ENCODE measurements around the gene FPGS. TPM values are rescaled to one million over a fixed set of nuclear protein-coding genes. Genes with fewer than 3 reads are reported as not detected.

FPGS gene
- total RNA-seq, 1 experiment from 2014 or later = 70.6 TPM

GRCh38 chr9:127785023-127785932 lies 17.4 kb upstream of the FPGS start:
- peaks cover 43% of the 10 kb centered on the region for H3K79me2 ChIP-seq (ENCODE audit: insufficient read depth, low read length)
- ChIA-PET POLR2A (interaction anchor here (0.7 to 1.1 kb wide), 4 partner anchors 11 to 50 kb away, joined by 3 to 6 read pairs (median 3); partner anchors contain the start of gene TOR2A), RAD21 (ENCODE audit: low non-redundant PET in 1 of 2, low total read pairs in 2 of 2, uncharacterized antibody in 2 of 2, unreplicated experiment in 2 of 2) (interaction anchor here (0.5 to 1.2 kb wide), 5 partner anchors 50 to 139 kb away, joined by 3 to 6 read pairs (median 4); partner anchors contain the start of gene TOR2A (in 2 of the 2)), CTCF (interaction anchor here (0.6 to 1.6 kb wide), 10 partner anchors 9 to 135 kb away, joined by 3 to 7 read pairs (median 4); partner anchors contain the start of gene TOR2A)
- H3K4me1 ChIP-seq (ENCODE audit: control insufficient read depth in 1 of 2, insufficient read depth in 2 of 2, low read length in 2 of 2) = peaks cover 11 to 14% of the 10 kb centered on the region in 2 experiments; a peak in 3 of 4 replicates
- H3K27ac ChIP-seq (ENCODE audit: low read depth, low read length) = peak overlapping the region; percentile 98
- H3K9ac ChIP-seq (ENCODE audit: low read length) = peak overlapping the region; percentile 89
- ATAC-seq (peak; percentile 67), DNase-seq (ENCODE audit: low read depth, low spot score) (peak; percentile 60)
- TF ChIP-seq TCF7L2 (IDR thresholded peaks at IDR 0.05; ENCODE audit: borderline replicate concordance, extremely low read depth, insufficient read depth, insufficient read length) (no peak), POLR2AphosphoS5 (IDR thresholded peaks at IDR 0.05; ENCODE audit: low read depth, low read length) (0 out of 2 replicates have a peak, but pooled peaks have one; percentile 26), CTCF (IDR thresholded peaks at IDR 0.05 in 2 of 3, conservative IDR thresholded peaks at IDR 0.05 in 1 of 3; ENCODE audit: borderline replicate concordance in 1 of 3, insufficient read depth in 1 of 3, low read depth in 2 of 3, low read length in 2 of 3) (peak in 2 of 3 experiments; percentile 75 to 81; a peak in 4 of 6 replicates), JUND (IDR thresholded peaks at IDR 0.05) (no peak), ELF1 (IDR thresholded peaks at IDR 0.05; ENCODE audit: borderline replicate concordance, low read depth) (no peak), ZNF274 (IDR thresholded peaks at IDR 0.05; ENCODE audit: low read depth, low read length) (no peak), ZFX (IDR thresholded peaks at IDR 0.05) (no peak), EGR1 (IDR thresholded peaks at IDR 0.05; ENCODE audit: low read depth) (no peak), SP1 (IDR thresholded peaks at IDR 0.05; ENCODE audit: low read depth) (no peak)
- TF ChIP-seq, protein P1, sequence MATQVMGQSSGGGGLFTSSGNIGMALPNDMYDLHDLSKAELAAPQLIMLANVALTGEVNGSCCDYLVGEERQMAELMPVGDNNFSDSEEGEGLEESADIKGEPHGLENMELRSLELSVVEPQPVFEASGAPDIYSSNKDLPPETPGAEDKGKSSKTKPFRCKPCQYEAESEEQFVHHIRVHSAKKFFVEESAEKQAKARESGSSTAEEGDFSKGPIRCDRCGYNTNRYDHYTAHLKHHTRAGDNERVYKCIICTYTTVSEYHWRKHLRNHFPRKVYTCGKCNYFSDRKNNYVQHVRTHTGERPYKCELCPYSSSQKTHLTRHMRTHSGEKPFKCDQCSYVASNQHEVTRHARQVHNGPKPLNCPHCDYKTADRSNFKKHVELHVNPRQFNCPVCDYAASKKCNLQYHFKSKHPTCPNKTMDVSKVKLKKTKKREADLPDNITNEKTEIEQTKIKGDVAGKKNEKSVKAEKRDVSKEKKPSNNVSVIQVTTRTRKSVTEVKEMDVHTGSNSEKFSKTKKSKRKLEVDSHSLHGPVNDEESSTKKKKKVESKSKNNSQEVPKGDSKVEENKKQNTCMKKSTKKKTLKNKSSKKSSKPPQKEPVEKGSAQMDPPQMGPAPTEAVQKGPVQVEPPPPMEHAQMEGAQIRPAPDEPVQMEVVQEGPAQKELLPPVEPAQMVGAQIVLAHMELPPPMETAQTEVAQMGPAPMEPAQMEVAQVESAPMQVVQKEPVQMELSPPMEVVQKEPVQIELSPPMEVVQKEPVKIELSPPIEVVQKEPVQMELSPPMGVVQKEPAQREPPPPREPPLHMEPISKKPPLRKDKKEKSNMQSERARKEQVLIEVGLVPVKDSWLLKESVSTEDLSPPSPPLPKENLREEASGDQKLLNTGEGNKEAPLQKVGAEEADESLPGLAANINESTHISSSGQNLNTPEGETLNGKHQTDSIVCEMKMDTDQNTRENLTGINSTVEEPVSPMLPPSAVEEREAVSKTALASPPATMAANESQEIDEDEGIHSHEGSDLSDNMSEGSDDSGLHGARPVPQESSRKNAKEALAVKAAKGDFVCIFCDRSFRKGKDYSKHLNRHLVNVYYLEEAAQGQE (IDR thresholded peaks at IDR 0.05; ENCODE audit: low read depth) = no peak
- no peaks in the 10 kb centered on the region for H3K9me2 ChIP-seq (ENCODE audit: insufficient read depth)
- H3K4me2 ChIP-seq (ENCODE audit: low read length) = peak overlapping the region; percentile 87
- peaks cover 29 to 34% of the 10 kb centered on the region in 2 experiments for H3K36me3 ChIP-seq (ENCODE audit: control insufficient read depth in 1 of 2, insufficient read depth in 2 of 2, low read length in 2 of 2)
- intact Hi-C loops (cut with micrococcal nuclease) = loop anchor here (1.0 to 5.0 kb wide), 3 partner anchors 50 to 194 kb away; partner anchors contain the start of genes ST6GALNAC4 and TOR2A
- BruUV-seq (replicated peaks) = no TSS peak
- peak overlapping the region; percentile 45 to 90 for H3K4me3 ChIP-seq (replicated peaks in 1 of 2; ENCODE audit: low read depth in 1 of 2, low read length in 2 of 2)
- H2AFZ ChIP-seq (ENCODE audit: low read depth, low read length, poor library complexity, severe bottlenecking) = no peak overlapping the region
- H3K9me3 ChIP-seq (ENCODE audit: control insufficient read depth in 1 of 2, insufficient read depth in 1 of 2, low read depth in 1 of 2, low read length in 2 of 2) = no peaks in the 10 kb centered on the region
- H4K20me1 ChIP-seq (ENCODE audit: insufficient read depth) = peaks cover 31% of the 10 kb centered on the region; the same call in 1 of the 2 replicates
- H3K27me3 ChIP-seq (ENCODE audit: insufficient read depth, low read length) = no peaks in the 10 kb centered on the region
